Measurements from ENCODE around the gene MICAL2.

MICAL2 gene

DNA sequence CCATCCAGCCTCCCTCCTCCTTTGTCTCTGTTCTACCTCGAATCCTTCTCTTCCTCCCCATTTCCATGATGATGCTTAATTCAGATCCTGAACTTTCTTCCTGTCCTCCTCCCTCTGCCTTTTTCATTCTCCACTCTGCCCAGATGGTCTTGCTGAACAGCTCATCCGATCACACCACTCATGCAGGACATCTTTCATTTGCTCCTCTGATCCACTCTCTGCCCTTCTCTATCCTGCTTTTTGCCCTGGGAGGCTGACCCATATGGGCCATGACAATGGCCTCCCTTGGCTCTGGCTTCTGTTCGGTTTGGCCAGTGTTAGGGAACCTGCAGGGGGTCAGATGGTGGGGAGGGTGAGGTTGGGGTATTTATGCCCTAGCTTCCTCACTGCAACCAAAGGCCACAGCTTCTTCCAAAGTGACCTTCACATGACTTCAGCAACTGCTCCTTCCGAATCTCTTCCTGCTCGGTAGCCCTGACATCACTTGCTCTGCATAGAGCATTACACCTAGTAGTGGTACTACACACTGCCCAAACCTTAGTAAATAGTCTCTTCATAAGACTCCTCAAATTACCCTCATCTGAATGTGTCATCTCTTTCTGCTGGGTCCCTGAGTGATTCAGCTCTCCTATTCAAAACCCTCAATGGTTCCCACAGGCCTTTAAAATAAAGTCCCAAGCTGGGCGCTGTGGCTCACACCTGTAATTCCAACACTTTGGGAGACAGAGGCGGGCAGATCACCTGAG, 32.7 kb upstream of the MICAL2 start:
- no peak for DNase-seq

DNA sequence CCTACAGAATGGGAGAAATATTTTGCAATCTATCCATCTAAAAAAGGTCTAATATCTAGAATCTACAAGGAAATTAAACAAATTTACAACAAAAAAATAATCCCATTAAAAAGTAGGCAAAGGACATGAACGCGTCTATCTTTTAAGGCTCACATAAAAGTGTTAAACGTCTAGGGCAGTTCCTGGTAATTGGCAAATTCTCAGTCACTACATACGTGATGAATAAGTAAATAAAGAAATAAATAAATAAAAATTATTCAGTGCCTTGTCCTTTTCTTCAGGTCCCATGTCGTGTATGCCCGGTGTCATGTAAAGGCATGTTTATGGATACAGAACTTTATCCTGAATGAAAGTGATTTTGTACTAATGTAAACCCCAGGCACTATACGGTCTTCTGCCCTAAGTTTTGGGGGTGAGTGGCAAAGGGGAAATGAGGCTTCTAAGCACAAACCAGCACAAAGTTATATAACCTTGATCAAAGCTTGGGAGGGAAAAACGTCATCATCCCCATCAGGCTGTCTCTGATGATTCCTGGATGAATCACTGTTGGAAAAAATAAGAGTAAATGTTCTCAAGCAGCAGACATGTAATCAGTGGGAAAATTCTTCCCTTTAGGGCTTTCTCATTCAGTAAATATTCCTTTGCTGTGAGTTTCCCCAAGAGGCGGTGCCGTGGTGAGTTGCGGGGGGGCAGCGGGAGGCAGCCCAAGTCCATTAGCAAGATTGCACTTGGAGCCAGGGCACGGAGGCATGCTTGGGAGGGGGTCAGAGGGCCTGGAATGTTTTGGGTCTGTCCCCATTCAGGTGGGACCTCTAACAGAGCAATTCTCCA, 30.4 kb upstream of the MICAL2 start:
- DNase-seq = no peak

DNA sequence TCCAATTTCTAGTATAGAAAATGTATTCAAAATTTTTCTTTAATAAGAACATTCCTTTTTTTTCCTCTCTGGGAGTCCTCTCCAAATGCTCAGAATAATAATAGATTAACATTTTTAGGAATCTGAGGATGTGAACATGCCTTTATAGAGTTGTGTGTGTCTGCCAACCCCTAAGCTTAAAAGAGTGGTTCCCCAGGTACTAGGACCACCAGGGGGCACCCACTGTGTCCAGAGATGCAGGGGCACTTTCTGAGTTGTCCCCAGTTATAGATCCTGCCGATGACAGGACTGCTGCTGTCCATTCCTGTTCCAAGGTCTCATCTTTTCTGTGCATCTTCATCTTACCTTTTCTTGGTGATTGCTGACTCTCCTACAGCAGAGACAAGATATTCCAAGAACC, 27.0 kb upstream of the MICAL2 start:
- DNase-seq = no peak

DNA sequence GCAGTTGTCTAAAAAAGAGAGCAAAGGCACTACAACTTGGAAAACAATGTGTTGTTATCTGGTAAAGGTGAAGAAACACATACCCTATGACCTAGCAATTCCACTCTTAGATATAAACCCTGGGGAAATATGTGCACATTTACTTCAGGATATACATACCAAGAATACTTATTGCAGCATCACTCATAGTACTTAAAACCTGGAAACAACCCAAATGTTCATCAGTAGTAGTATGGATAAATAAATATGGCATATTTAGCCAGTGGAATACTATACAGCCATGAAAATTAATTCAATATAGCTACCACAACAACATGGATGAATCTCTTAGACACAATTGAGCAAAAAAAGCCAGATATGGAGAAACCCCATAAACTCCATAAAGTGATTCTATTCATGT, 26.1 kb upstream of the MICAL2 start:
- DNase-seq = no peak

DNA sequence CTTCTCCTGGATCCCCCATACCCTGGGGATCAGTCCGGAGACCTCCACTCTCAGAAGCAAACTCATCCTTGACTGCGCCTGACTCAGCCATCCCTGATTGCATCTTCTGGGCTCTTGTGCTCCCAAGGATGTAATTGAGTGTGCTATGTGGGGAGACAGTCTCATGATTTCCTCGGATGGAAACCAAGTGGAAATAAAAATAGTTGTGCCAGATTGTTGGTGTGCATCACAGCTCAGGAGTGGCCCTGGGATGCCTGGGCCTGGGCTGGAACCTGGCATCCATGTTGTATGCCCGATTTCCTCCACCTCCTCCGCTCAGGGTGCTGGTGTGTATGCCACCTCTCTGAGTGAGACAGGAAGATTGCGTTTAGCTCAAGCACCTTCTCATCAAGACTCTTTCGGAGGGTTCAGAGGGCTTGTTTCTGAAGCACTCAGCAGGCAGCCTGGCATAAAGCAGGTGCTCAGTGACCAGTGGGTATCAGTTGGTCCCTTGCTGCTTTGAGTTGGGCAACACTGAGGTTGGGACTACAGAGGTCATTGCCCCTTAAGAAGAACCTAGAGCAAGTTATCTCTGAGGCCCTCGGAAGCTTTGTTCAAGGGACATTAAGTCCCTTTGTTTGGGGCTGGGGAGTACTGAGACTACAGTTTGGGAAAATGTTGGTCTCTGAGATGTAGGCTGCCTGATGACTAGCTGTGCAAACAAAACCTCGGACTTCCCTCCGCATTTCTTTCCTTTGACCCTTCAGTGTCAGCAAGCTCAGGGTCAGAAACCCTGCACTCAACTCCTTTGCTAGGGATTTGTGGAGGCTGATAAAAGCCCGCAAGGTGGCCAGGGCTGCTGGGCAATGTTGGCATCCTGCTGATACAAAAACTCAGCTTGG, 24.8 kb upstream of the MICAL2 start:
- no peak for DNase-seq

DNA sequence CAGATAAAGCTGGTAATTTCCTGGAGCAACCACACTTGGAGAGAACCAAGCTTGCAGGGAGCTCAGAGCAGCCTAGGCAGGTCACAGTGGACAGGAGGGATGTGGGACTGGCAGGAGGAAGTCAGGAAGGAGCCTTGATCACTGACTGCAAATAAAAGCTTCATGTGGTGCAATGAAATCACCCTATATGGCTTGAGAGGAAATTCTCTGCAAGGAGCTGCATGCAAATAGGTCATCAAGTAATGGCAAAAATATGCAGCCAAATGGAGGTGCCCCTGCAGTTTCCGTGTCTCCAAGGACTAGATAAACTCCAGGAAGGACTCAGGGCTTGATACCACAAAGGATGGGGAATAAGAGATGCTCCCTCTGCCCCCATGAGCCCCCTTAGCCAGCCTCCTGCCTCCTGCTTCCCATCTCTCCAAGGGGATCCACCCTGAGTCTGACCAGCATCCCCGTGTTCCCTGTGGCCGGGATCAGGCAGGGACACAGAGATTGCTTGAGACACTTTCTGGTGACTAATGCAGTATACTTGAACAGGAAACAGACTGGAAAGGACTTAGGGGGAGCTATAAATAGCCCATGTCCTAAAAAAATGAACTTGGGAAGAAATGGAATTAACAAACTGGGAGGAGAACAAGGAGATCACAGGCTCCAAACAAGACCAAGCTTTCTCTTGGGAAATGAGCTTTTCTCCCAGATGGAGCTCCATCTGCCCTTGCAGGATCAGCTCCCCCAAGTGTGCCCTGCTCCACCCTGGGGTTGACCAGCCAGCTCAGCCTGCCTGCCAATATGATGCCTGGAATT, 23.9 kb upstream of the MICAL2 start:
- DNase-seq = no peak

DNA sequence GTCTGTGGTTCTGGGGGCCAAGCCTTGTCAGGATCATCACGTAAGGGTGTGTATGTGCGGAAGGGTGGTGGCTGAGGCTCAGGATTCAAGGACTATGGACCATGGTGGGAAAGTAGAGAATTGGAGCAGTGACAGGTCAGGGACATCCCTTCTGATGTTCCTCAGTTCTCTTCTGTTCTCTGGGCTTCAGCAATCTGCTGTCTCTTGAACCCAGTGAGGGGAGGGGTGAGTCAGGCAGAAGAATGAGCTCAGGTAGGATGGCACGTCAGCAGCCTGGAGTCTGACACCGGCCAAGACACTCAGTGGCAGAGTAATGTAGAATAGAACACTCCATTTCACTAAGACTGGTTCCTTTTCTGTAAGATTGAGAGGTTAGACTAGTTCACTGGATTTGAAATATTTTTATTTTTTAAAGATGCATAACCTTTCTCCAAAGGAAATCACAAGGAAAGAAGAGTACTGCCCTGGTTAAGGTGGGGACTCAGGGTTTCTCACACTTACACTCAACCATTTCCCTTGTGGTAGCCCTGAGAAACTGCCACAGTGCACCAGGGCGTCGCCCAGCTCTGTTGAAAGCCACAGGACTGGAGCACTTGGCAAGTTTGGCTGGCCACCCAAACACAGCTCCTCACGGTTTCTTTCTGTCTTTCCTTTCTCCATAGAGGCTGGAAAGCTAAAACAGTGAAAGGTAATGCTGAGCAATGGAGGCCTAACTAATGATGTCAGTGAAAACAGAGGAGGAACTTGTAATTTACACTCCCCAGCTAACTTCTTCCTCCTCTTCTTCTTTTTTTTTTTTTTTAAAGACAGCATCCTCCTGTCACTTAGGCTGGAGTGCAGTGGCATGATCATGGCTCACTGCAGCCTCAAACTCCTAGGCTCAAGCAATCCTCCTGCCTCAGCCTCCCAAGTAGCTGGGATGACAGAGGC, 23.1 kb upstream of the MICAL2 start:
- DNase-seq = no peak

DNA sequence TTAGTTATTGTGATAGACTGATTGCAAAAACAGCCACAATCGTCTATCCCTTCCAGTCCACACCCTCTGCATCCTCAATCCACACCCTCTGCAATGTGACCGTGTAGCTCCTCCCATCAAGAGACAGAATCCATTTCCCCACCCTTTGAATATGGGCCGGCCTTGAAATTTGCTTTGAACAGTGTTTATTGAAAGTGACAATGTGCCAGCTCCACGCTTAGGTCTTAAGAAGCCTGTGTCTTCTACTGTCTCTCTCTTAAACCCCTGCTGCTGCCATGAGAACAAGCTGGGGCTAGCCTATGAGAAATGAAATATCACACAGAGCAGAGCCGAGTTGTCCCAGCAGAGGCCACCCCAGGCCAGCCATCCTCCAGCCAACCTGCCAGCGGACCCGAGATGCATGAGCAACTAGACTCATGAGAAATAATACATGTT, 22.3 kb upstream of the MICAL2 start:
- no peak for DNase-seq

DNA sequence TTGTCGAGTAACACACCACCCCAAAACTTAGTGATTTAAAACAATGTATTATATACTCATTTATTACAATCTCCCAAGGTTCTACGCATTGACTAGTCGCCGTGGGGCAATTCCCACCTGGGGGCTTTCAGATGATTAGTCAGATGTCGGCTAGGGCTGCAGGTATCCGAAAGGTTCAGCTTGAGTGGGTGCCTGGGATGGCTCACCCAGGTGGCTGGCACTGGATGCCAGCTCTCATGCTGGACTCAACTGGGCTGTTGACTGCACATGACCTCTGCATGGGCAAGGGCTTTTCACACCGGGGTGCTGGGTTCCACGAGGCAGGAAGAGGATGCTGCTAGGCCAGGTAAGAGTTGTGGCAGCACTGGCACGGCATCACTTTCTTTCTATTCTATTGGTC, 21.9 kb upstream of the MICAL2 start:
- no peak for DNase-seq

DNA sequence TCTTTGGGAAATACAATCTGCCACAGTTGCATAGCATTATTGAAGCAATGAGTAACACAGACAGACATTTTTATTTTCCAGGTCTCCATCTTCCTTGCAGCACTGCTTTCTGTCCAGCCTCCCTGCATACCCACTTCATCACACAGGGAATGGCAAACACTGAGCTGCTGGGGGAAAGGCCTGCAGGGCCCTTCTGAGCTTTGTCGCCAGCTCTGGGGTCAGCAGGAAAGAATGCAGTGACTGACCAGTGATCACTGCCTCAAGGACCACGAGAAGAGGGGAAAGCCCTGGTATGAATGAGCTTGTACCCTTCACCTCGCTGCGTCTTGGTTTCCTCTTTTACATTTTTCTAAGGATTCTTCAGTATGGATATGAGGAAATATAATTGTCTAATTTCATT, 21.3 kb upstream of the MICAL2 start:
- DNase-seq = no peak

DNA sequence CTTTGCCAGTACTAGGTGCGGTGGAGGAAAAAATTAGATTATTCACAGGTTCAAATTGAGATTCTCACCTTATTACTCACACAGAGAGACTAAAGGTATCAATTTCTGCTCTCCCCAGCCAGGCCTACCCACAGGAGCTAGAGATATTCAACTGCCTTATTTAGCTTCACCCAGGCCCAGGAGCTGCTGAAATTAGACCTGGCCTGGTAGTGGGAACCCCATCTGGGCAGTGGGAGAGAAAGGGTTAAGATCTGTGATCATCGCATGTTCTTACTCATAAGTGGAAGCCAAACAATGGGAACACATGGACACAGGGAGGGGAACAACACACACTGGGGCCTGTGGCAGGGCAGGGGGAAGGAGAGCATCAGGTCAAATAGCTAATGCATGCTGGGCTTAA, 20.9 kb upstream of the MICAL2 start:
- DNase-seq = no peak

DNA sequence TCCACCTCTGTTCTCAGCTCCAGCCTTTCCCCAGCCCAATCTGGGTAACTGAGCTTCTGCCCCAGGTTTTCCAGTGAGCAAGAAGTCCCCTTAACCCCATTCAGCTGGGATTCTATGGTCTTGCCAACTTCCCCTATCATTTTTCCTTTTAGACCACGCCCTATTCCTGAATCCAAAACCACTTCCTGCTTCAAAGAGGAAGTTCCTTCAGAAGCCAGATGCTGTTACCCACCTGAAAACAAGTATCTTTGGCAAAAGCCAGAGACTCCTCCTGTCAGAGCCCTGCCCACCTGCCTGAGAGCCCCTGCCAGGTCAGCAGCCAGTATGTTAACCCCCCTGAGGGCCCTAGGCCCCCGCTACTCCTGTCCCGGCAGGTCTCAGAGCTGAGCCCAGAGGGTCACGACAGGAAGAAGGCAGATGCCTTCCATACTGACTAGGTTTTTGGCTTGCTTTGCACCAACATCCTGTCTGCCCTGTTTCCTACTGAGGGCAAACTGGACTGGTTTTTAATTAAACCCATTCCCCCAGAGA, 20.3 kb upstream of the MICAL2 start:
- DNase-seq = no peak

DNA sequence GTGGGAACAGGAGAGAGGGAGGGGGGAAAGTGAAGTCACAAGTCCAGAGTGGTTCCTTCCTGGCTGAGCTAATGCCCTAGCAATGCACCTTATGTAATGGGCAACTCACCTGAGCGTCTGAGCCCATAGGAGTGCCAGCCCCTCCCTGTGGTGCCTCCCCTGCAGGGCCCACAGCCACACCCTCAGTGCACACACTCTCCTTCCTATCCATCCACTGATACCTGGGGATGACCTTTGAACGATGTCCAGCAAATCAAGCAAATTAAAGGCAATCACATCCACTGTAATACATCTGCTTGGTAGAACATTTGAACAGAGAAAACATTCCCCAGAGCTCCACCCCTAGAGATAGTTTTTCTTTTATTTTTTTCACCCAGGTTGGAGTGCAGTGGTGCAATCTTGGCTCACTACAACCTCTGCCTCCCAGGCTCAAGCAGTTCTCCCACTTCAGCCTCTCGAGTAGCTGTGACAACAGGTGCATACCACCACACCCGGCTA, 19.6 kb upstream of the MICAL2 start:
- no peak for DNase-seq

DNA sequence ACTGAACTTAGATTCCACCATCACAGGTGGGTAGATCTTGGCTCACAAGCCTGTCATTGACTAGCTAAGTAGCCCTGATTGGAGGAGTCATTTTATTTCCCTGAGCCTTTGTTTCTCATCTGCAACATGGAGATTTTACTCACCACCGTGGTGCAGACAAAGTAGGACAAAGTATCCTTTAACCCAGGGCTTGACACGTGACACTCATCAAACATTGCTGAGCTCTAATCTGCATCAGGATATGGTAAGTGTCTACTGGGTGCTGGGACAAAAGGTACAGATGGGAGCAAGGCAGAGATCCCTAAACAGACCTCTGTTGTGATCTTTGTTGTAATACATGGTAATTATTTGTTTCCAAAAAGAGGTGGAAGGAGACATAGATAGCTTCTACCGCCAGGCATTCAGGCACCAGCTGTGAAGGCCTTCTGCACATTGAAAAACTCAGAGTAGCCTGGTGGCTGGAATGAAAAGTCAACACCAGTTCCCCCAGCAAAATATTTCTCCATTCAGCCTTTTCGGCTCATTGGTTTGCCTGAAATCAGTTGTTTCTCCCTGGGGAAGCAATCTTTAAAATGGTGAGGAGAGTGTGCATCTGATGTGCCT, 18.3 kb upstream of the MICAL2 start:
- no peak for DNase-seq

DNA sequence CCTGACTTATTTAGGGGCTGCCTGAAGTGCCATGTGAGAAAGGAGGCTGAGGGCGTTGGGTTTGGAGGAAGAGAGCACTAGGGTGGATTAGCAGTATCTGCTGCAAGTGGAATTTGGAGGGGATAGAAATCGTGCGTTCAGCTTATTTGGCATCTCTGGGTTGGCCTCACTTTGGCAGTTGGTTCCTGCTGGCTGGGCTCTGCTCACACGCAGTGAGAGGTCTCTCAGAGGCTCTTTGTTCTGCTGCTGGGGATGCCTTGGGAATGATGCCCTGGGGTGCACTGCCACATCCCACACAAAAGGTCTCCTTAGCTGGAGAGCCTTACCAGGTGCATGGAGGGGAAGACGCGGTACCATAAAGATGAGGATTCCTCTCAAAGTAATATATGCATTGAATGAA, 17.7 kb upstream of the MICAL2 start:
- DNase-seq = no peak

DNA sequence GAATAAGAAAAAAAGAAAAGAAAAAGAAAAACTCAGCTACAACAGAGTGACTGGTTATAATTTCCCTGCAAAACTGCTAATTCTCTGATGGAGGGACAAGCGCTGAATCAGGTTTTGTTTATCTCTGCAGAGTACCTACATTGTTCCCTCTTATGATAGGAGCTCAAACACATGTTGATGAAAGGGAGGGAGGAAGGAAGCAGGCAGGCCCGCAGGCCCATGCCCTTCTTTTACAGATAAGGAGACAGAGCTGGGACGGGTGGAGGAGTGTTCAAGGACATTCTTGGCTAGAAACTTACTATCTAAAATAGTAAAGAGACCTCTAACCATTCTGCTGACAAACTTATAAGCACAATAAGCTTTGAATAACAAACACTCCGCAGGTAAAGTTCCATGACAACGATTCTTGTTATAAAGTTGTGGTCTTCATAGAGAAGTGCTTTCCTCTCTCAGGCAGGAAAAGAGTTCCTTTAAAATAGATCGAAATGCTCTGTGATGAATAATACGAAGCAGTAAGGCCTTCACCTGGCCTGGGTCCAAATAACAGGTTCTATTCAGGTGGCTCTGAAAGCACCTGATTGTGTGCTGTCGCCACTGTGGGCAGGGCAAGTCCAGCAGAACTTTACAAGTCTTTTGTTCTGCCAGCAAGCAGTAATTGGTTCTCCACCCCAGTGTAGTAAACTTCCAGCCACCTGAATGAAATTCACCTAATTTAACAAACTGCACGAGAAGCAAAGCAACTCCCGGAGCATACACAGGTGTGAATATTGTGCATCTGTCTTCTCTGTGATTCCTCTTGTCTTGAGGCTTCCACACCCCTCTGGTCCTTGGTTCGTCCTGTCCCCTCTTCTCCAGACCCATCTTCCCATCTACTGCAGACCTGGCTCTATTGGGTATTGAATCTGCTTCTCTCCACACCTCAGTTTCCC, 15.3 kb upstream of the MICAL2 start:
- DNase-seq = no peak

DNA sequence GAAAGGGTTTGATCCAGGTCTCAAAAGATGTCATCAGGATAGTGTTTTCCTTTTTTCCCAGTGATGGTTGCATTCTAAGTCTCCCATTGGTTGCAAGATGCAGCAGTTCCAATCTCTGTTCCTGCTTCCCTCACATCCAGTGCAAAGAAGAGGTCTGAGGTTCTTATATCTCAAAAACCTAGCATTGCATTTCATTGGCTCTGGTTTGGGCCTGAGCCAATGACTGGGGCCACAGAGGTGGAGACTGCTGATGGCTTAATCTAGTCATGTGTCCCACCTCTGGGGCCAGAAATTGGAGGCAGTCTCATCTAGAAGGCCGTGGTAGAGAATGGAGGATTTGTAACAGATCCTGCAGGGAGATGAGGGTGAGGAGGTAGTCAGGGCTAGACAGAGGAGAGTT, 13.2 kb upstream of the MICAL2 start:
- no peak for DNase-seq

DNA sequence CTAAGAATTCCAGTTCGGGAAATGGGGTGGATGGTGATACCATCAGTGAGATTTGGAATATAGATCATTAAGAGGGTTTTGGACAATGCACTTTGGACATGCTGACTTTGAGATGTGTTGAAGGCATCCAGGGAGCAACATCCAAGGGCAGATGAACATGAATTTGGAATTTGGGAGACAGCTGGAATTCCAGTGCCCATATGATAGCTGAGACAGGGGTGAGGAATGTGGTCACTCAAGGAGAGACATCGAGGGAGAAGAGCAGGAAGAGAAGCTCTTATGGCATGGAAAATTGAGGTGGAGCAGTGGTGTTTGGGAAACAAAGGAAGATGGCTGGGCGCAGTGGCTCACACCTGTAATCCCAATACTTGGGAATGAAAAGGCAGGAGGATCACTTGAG, 11.8 kb upstream of the MICAL2 start:
- DNase-seq = no peak
